Fibroblast of mammary gland (primary cell): ENCODE measurements around the gene ATP5PB.

Experiments
- DNase-seq: peaks from one replicate; pipeline ENCODE4 v3.0.0-alpha.2; 2010; ENCODE audit warnings: low read depth
- H3K4me3 ChIP-seq: 2 replicates; pipeline ENCODE4 v1.5.1; 2011; ENCODE audit warnings: low read depth, mild to moderate bottlenecking, low read length, moderate library complexity; ENCODE audit not compliant: control insufficient read depth
- CTCF ChIP-seq: conservative IDR thresholded peaks from 2 replicates; pipeline ENCODE4 v1.5.1; 2011; ENCODE audit warnings: low read depth, low read length, inconsistent platforms; ENCODE audit not compliant: control insufficient read depth, insufficient read depth

Gene ATP5PB

GRCh38 chr1:111499026-111499785 is 49.9 kb downstream of the ATP5PB start:
- no peak for DNase-seq
- no peak for TF ChIP-seq CTCF
- H3K4me3 ChIP-seq = no peak overlapping the region

- no peak for DNase-seq
- H3K4me3 ChIP-seq = no peak overlapping the region
- no peak for TF ChIP-seq CTCF
Measured at GRCh38 chr1:111501645-111502044, 52.4 kb downstream of the ATP5PB start.

- no peak for DNase-seq
- no peak for TF ChIP-seq CTCF
- H3K4me3 ChIP-seq = no peak within 1 kb of the TSS
Measured at GRCh38 chr1:111503585-111504060, 54.4 kb downstream of the ATP5PB start, which contains the start of the genes ADORA3 and TMIGD3. Gene ADORA3 (minus strand): TSS chr1:111503633. CDS start chr1:111503354, 279 bp downstream. Gene TMIGD3 (minus strand): TSS chr1:111503633. CDS start chr1:111503354, 279 bp downstream.

- DNase-seq = no peak
- no peak overlapping the region for H3K4me3 ChIP-seq
Measured at GRCh38 chr1:111504097-111504496, 54.8 kb downstream of the ATP5PB start.

GRCh38 chr1:111505641-111506119 is 56.4 kb downstream of the ATP5PB start:
- H3K4me3 ChIP-seq = no peak overlapping the region
- DNase-seq = no peak
- no peak for TF ChIP-seq CTCF

More at GRCh38 chr1:111504097-111504496, 54.8 kb downstream of the ATP5PB start:
- TF ChIP-seq CTCF = no peak

GRCh38 chr1:111506561-111506960 is 57.3 kb downstream of the ATP5PB start:
- TF ChIP-seq CTCF = no peak
- no peak overlapping the region for H3K4me3 ChIP-seq
- no peak for DNase-seq
